Dermis blood vessel endothelial cell (primary cell): Measurements from ENCODE around the gene CHODL. TPM values are rescaled to one million over a fixed set of nuclear protein-coding genes. Genes with fewer than 3 reads are reported as not detected.

ENCODE experiments used
- DNase-seq: peaks from one replicate; pipeline ENCODE4 v3.0.0; 2010
- total RNA-seq: library from RNA; depleted of rRNA; stranded (reverse); fragments of >200 nt; gene quantifications from 2 replicates; pipeline ENCODE4 v1.2.3, GENCODE V29; 2014

CHODL gene, protein sequence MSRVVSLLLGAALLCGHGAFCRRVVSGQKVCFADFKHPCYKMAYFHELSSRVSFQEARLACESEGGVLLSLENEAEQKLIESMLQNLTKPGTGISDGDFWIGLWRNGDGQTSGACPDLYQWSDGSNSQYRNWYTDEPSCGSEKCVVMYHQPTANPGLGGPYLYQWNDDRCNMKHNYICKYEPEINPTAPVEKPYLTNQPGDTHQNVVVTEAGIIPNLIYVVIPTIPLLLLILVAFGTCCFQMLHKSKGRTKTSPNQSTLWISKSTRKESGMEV
- total RNA-seq, result 0.14 TPM in 1 of 2 replicates, not detected in the other

- DNase-seq, result no peak
These were observed at the start of gene CHODL for GRCh38 chr21:18244671-18245463. CHODL (plus strand) TSS chr21:18244833; CDS start chr21:18245224, 391 bp downstream.

GRCh38 chr21:18204931-18205330, 39.7 kb upstream of the CHODL start:
- no peak for DNase-seq

- DNase-seq, result no peak
These were observed 26.3 kb upstream of the CHODL start for GRCh38 chr21:18218331-18218730.

GRCh38 chr21:18220498-18220897, 24.1 kb upstream of the CHODL start:
- DNase-seq, result no peak

DNA sequence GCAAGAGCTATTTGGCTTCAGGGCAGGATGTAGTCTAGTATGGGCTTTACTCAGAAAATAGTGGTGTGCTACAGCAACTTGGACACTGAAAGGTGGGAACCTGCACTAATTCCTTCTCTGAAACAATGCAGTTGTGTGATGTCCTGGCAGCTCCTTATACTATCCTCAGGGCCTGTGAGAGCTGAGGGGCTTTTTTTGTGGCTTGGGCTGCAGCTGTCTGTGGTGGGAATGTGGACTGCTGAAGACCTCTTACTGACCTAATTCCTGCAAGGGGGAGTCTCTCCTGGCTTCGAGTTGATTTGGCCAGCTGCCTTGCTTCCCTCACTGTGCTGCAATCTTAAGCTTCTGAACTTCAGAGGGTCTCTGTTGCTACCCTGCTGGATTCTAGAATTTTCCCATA, 22.3 kb upstream of the CHODL start:
- DNase-seq, result no peak

DNA sequence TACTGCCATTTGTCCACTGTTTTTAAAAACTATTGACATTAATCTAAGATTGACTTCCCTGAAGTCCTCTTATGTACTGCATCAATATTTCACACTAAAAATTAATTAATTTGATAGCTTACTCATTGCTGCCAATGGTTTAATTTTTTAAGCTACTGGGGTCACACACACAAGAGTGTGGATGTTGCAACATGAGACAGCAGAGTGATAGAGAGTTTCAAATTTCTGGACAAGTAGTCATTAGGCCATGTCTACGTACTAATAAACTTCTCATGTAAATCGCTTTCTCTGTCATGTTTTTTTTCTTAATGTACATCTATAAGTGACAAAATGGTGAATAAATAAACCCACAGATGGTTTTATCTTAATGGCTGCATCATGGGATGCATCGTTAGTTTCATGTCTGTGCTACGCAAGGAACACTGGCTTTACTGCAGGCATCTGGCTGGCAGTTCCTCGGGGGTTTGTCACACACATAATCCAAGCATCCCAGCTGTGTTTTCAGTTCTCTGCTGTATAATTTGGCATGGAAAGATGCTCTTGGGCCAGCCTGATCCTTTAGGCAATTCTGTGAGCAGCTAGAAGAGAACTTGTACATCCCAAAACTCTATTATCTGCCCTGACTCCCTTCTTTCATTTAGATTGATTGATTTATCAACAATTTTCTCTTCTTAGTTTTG, 16.4 kb upstream of the CHODL start:
- no peak for DNase-seq

- no peak for DNase-seq
These were observed 9.1 kb upstream of the CHODL start for GRCh38 chr21:18235545-18235944.

DNA sequence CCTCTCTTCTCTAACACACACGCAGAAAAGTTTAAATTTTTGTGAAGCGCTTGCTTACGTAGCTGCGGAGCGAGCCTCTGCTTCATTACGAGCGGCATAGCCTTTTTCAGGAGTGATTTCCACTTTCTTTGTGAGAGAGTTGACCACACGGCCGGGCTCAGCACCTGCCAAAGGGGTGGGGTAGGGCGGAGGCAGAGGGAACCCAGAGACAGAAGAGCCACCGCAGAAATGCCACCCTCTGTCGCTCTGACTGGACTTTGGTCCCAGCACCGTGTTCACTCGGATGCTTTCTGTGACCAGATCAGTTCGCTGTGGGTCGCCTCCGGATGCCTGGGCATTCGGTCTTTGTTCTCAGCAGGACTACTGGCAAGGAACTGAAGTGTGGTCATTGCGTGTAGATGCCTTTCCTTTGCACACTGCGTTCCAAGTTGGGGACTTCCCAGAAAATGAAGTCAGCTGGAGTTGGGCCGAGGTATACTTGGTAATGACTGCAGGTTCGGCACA, 883 bp downstream of the CHODL start:
- no peak for DNase-seq

- DNase-seq, result no peak
These were observed 3.5 kb downstream of the CHODL start for GRCh38 chr21:18248171-18248570.

GRCh38 chr21:18249672-18250071, 5.0 kb downstream of the CHODL start:
- no peak for DNase-seq

- no peak for DNase-seq
These were observed 6.4 kb downstream of the CHODL start for GRCh38 chr21:18251065-18251464.

GRCh38 chr21:18252256-18252655, 7.6 kb downstream of the CHODL start:
- no peak for DNase-seq

GRCh38 chr21:18252680-18253079, 8.0 kb downstream of the CHODL start:
- no peak for DNase-seq

GRCh38 chr21:18253221-18253620, 8.6 kb downstream of the CHODL start:
- no peak for DNase-seq

DNA sequence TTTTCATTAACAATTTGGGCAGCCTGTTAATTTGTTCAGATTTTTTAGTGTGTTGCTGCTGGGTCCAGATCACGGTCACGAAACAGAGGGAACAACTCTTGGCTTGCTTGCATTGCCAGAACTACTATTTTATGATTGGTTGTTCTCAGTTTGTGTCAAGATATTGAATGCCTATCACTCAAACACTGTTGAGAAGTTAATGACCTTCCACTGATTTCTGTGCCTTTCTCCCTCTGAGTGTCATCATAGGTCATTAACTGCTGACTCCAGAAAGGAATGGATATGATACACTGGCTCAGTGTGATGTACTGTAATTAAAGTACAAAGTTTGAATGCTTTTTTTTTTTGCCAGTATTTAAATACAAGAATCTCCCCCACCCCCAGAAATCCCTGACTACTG, 9.2 kb downstream of the CHODL start:
- no peak for DNase-seq

GRCh38 chr21:18265944-18266343, 21.3 kb downstream of the CHODL start:
- DNase-seq, result no peak

DNA sequence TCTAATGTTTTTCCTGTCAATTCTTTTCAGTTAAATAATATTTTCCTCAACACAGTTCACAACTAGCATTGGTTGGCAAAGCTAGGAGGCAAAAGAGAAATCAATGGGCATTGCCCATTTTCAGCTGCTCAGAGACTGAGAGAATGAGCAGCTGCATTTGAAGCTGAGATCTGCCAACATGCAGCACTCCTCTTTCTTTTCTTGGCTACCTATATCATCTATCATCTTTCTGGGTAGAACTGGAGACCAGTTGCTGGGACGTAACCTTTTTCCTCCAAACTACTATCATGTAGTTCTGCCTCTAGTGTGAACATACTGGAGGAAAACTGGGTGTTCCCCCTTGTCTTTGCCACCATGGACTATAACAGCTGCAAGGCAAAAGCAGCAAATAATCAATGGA, 22.9 kb downstream of the CHODL start:
- DNase-seq, result no peak

GRCh38 chr21:18268906-18269305, 24.3 kb downstream of the CHODL start:
- no peak for DNase-seq

GRCh38 chr21:18269856-18270255, 25.2 kb downstream of the CHODL start:
- no peak for DNase-seq

DNA sequence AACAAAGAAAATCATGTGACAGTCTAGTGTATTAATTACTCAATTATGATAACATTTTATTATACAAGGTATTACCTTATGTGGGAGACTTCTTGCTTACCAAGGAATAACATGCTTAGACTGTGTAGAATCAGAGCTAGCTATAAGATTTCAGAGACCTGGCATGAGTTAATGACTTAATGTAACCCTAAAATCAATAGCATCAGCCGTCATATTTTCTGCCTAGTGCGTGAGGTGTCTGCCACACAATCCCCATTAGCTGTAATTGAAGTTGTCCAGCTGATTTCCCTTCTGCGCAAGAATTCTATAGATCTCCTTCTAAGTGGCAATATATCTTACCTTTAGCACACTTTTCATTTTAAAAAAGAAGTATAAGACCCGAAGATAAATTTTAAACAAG, 28.8 kb downstream of the CHODL start:
- DNase-seq, result no peak

DNA sequence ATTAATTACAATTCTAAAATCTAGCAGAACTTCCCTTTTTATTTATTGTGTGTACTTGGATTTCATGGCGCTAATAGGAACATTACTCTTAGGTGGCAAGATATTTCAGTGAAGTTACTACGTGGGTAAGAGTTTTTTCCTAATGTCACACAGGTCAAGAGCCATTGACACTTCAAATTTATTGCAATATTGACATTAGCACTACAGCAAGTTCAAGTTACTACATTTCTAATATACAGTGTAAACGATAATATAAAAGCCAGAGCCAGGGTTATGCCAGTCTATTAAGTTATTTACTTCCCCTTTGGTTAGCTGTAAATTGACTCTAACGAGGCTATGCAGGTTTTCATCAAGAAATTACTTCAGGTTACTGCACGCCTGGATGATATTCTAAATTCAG, 29.7 kb downstream of the CHODL start:
- DNase-seq, result no peak

GRCh38 chr21:18275781-18276180, 31.1 kb downstream of the CHODL start:
- no peak for DNase-seq

DNA sequence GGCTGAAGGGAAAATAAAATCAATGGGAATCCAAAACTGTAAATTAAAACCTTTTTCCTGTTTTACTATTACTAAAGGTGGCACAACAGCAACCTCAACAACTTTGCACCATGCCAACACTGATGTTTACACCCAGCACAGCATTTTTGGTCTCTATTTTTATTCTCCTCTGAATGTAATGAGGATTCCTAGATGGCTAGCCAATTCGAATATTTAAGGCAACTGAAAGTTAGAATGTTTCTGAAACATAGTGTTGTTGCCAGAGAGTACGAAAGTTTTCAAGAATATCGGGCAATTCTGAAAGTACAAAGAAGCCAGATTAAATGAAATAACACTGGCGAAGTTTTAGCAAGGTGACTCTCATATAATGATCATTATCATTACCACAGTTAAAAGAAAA, 40.7 kb downstream of the CHODL start:
- DNase-seq, result no peak

- no peak for DNase-seq
These were observed 45.2 kb downstream of the CHODL start for GRCh38 chr21:18289876-18290275.
